Neural cell (in vitro differentiated cells): ENCODE results near the gene RNF17.

Experiments used
- POLR2AphosphoS5 ChIP-seq: IDR thresholded peaks from 2 replicates; pipeline ENCODE4 v1.6.1; 2012
- TF ChIP-seq, protein P1 (sequence below): fragments of 450-650 bp; IDR thresholded peaks from 2 replicates; pipeline ENCODE4 v1.5.1; 2014; ENCODE audit warnings: antibody characterized with exemption, mild to moderate bottlenecking, moderate library complexity; ENCODE audit not compliant: poor library complexity, severe bottlenecking

DNA sequence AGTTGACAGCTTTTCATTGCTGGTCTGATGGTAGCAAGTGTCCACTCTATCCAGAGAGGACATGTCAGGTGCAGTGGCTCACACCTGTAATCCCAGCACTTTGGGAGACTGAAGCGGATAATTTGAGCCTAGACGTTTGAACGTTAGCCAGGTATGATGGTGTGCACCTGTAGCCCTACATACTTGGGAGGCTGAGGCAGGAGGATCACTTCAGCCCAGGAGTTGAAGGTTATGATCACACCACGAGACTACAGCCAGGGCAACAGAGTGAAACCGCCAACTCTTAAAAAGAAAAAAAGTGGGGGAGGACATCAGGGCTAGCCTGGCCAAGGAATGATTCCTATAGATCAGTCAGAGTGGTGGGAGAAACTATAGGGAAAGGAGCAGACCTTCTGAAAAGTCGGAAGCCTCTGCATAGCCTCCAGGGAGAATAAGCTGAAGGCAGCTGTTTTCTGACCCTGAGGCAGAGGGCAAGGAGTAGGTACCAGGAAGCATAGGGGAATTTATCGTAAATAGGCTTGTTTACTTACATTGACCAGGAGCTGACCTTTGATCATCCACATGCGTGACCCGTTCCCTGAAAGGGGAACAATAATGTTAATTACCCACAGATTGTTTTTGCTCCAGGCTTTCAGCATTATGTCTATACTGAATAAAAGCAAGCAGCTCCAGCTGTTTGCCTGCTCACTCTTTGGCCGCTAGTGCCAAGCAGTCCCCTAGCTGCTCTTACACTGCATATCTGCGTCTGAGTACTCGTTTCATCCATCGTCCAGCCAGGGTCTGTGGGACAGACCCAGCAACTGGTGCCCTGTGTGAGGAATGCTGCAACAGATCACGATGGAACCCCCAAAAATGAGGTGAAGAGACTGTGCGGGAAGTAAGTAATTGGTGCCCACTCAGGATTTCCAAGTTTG is 161.6 kb downstream of the RNF17 start:
- TF ChIP-seq, protein P1, sequence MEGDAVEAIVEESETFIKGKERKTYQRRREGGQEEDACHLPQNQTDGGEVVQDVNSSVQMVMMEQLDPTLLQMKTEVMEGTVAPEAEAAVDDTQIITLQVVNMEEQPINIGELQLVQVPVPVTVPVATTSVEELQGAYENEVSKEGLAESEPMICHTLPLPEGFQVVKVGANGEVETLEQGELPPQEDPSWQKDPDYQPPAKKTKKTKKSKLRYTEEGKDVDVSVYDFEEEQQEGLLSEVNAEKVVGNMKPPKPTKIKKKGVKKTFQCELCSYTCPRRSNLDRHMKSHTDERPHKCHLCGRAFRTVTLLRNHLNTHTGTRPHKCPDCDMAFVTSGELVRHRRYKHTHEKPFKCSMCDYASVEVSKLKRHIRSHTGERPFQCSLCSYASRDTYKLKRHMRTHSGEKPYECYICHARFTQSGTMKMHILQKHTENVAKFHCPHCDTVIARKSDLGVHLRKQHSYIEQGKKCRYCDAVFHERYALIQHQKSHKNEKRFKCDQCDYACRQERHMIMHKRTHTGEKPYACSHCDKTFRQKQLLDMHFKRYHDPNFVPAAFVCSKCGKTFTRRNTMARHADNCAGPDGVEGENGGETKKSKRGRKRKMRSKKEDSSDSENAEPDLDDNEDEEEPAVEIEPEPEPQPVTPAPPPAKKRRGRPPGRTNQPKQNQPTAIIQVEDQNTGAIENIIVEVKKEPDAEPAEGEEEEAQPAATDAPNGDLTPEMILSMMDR = no peak
- no peak for TF ChIP-seq POLR2AphosphoS5
